HG03565 (cell line): ENCODE measurements around the gene SMAD3.

Source experiments
- ATAC-seq: cut with Tn5 transposase; IDR thresholded peaks from one replicate; pipeline ENCODE4 v1.9.1; 2021; ENCODE audit warnings: mild to moderate bottlenecking, moderate library complexity; ENCODE audit not compliant: unreplicated experiment

The SMAD3 gene

DNA sequence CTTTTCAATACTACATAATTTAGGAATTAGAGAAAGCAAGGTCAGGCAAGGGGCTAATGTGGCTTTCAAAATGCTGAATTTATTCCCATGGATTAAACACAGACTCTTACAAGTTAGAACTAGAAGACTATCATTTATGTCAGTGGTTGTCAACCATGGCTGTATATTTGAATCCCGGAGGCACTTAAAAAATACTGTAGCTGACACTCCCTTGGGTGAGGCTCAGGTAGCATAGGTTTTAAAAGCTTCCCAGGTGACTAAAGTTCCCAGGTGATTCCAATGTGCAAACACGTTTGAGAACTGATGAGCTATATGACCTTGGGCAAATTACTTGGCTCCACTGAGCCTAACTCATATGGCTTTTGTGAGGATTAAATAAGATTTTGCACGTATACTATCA is 159.5 kb downstream of the SMAD3 start:
- ATAC-seq, result no peak

DNA sequence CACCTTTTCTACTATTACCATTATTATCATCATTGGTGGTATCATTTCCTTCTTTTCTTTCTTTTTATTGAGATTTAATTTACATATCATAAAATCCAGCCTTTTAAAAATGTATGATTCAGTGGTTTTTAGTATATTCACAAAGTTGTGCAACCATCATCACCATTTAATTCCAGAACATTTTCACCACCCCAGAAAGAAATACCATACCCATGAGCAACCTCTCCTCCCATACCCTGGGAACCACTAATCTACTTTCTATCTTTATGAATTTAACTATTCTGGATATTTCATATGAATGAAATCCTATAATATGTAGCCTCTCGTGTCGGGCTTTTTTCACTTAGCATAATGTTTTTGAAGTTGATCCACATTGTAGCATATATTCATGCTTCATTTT is 159.9 kb downstream of the SMAD3 start:
- ATAC-seq, result no peak

DNA sequence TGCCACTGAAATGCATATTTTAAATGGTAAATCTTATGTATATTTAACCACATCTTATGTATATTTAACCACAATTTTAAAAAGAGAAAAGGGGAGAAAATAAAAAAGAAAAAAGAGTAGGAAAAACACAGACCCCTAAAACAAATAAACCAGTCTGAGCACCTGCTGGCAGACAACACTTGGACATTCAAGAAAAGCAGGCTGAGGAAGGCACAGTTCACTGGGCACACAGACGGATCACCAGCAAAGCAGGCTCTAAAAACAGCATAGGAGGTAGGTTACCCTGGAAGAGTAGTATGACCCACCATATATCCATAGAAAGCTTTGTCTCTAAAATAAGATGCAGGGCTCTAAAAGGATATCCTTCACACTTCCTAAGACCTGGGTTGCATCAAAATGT is 162.0 kb downstream of the SMAD3 start:
- no peak for ATAC-seq

DNA sequence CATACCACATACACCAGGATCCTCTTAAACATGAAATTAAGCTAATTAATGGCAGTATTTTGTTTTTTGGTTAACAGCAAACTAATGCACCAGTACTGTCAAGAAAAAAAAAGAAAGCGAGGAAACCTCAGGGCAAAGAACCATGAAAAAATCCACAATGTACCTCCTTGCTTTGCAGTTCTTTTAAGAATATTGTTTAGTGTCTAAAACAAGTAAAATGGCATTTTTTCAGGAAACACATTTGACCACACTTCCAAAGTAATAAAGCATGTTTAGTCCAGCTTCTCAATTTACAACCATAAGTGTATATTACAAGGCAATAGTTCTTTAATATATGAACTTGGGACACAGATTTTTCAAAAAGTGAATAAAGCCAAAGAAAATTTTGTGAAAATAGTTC is 162.4 kb downstream of the SMAD3 start:
- ATAC-seq, result no peak

DNA sequence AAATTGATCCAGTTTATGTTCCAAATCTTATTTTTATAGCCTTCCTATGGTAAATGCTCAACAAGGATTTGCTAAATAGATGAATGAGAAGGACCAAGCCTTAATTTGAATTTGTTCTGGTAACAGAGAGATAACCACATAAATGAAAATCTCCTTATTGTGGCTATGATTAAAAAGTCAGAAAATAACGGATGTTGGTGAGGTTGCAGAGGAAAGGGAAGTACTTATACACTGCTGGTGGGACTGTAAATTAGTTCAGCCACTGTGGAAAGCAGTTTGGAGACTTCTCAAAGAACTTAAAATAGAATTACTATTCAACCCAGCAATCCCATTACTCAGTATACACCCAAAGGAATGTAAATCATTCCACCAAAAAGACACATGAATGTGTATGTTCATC is 162.9 kb downstream of the SMAD3 start:
- ATAC-seq, result no peak

DNA sequence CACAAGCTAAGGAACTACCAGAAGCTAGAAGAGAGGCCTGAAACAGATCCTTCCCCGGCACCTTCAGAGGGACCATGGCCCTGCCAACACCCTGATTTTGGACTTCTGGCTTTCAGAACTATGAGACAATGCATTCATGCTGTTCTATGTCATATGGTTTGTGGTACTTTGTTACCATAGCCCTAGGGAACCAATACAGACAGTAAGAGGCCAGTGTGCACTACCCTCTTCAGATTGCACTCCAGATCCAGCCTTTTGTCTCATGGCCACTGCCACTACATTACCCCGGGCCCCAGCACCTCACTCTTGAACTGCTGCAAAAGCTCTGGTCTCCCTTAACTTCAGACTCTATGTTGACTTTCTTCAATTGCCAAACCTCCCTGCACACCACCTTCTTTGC is 165.1 kb downstream of the SMAD3 start:
- ATAC-seq, result no peak

DNA sequence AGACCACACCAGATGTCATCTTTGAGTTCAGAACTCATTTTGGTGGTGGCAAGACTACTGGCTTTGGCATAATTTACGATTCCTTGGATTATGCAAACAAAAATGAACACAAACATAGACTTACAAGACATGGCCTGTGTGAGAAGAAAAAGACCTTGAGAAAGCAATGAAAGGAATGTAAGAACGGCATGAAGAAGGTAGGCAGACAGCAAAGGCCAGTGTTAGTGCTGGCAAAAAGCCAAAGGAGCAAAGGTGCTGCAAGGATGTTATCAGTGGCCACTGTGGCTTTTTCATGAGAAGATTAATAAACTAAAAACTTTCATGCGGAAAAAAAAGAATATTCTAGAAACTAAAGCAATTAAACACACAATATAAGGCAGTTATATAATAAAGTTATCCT is 167.2 kb downstream of the SMAD3 start:
- no peak for ATAC-seq

DNA sequence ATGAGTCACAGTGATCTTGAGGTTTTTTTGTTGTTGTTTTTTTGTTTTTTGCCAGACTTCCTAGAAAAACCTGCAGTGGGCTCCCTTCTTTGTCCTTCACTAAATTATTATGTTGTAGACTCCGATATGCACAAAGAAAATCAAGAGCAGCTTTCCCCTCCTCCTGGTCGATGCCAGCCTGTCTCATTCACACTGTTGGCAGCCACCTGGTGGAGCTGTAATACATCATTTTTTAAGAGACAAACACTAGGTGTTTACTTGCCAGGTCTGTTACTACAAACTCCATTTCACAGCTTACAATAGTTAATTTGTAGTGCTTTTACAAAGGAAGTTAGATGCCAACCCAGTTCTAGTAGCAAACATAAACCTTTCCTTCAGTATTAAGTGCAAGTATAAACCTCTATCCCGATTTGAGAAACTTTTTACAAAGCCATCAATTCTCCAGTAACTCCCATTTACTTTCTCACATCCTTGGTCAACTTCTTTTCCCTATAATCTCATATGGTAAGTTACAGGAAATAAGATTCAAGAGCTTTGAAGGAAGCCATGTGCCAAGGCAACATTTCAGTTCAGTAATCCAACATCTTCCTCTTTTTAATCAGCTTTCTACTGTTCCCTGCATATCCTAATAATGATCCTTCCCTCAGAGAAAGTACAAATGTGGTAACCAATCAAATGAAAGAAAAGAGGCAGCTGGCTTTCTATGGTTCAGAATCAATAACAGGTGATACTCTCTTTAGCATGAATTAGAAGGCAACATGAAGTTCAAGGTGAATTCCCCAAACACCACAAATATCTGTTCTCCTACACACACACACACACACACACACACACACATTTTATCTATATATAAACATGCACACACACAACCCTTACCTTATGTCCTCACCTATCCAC is 175.1 kb downstream of the SMAD3 start:
- ATAC-seq, result peak; percentile 6

DNA sequence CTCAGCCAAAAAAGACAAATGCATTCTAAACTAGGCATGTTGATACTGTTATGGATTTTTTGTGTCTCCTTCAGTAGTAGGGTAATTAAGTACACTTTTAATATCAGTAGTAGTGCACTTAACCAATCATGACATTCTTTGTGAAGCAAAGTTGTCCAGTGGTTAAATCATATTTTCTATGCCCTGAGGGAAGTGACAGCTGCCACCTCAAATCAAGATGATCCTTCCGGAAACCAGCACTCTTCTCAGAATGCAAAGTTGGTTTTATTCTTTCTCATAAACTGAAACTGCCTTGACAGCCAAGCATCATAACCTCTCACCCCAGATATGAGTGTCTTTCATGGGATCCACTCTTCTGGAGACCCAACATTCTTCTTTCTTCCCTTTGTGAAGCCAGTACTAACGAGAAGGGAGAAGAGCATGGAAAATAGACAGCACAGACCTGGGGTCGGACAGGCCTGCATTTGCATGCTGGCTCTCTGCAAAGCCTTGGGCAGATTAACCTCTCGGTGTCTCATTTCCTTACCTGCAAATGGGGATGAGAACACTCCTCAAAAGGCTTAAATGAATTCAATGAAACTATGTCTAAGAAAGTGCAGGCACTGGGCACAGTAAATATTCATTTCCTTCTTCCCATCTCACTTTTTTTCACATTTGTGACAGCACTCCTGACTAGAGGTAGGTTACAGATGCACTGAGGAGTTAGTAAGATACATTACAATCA is 175.9 kb downstream of the SMAD3 start:
- peak; percentile 76 for ATAC-seq

DNA sequence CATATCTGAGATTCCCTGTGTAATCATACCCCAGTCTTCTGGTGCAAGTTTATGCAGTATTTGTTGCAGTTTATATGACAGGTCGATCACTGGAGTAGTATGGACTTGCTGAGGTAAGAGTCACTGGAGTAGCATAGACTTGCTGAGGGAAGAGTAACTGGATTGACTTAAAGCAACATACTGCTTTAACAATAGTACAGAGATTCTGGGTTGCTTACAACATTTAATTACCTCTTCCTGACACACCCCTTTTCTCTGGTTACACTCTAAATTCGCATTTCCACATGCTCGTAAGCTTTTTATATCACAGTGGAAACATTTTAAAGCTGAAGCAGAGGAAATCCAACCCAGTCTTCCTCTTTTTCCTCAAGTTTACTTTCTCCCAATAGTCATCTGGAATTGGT is 177.3 kb downstream of the SMAD3 start:
- no peak for ATAC-seq
